SK-N-MC (cell line): ENCODE data around the gene C1orf56.

Experiments
- EZH2 ChIP-seq: fragments of 200-600 bp; sonication (generic); IDR thresholded peaks from one replicate; pipeline ENCODE4 v1.6.1; 2017; ENCODE audit warnings: antibody characterized with exemption
- FOXP2 ChIP-seq: optimal IDR thresholded peaks from 2 replicates; pipeline ENCODE3; 2011; ENCODE audit warnings: mild to moderate bottlenecking, moderate library complexity; ENCODE audit not compliant: insufficient read depth; ENCODE audit errors: extremely low read length, control extremely low read depth
- POLR2AphosphoS5 ChIP-seq: IDR thresholded peaks from 2 replicates; pipeline ENCODE4 v1.6.1; 2012; ENCODE audit warnings: mild to moderate bottlenecking, low read depth, low read length, borderline replicate concordance

DNA sequence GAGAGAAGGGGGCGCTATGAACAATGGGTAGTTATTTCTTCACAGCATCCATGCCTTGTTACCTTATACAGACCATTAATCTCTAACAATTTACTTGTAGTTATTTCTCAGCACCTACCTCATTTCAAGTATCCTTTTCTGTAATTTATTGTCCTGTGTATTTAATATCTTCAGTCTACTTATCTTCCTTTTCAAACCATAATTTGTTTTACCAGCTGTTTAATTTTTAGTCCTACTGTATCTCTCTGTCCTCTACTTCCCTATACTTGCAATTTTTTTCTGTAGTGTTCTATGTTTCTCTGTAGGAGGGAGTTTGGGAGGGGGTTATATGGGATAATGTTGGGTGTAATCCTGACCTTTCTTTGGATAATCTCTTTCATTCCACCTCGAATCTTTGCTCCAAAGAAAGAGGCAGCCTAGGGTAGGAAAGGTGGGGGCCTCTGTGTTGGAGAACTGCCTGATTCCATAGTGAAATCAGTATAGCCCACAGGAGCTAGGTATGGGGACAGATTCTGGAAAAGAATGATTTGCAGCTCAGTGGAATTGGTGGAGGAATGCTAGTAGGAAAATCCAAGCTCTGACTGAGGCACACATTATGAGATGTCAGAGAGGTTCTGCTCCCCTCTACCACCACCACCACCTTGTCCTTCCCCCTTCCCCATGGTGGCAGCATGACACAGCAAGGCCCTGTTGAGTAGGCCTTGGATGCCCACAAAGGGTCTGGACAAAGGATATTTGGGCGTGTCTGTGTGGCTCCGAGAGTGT lies 13.3 kb downstream of the C1orf56 start:
- TF ChIP-seq POLR2AphosphoS5, result no peak
- TF ChIP-seq EZH2, result no peak
- TF ChIP-seq FOXP2, result no peak
